ENCODE results near the gene CHKB. TPM values are rescaled to one million over a fixed set of nuclear protein-coding genes. Genes with fewer than 3 reads are reported as not detected.

Gene CHKB
- total and polyA plus RNA-seq, 2 of the 4 experiments (the other 2 are of a cell fraction) = 8.1 to 36.9 TPM

GRCh38 chr22:50610041-50610451 lies 27.4 kb upstream of the CHKB start:
- Histone ChIP-seq H2AFZ (replicated peaks; ENCODE audit: low read length, poor library complexity) (no peak overlapping the region), H2BK20ac (ENCODE audit: low read depth, low read length) (no peak overlapping the region), H3K4ac (ENCODE audit: low read depth, low read length) (no peak overlapping the region), H4K20me1 (ENCODE audit: insufficient read depth, low read length) (no peaks in the 10 kb centered on the region; the same call in 1 of the 2 replicates), H2BK120ac (ENCODE audit: low read depth, low read length) (no peak overlapping the region), H2AK9ac (replicated peaks; ENCODE audit: low read depth, low read length, poor library complexity) (no peak overlapping the region), H3K4me3 (ENCODE audit: insufficient read depth, low read depth, low read length) (no peak overlapping the region), H3K4me1 (ENCODE audit: control insufficient read depth, insufficient read depth, low read length) (no peaks in the 10 kb centered on the region), H3K9me3 (ENCODE audit: control insufficient read depth, insufficient read depth, low read length) (no peaks in the 10 kb centered on the region), H3K79me1 (ENCODE audit: low read depth in 1 of 2, low read length in 2 of 2) (no peaks in the 10 kb centered on the region), H2BK5ac (ENCODE audit: low read depth, low read length, poor library complexity, severe bottlenecking) (no peak overlapping the region), H3K36me3 (ENCODE audit: control insufficient read depth, insufficient read depth, low read length) (no peaks in the 10 kb centered on the region), H2BK15ac (ENCODE audit: low read depth, low read length) (no peak overlapping the region), H3K4me2 (ENCODE audit: low read depth, low read length) (no peak overlapping the region), H4K5ac (ENCODE audit: low read depth, low read length) (no peak overlapping the region), H3K23ac (ENCODE audit: low read depth, low read length) (no peak overlapping the region), H3K56ac (ENCODE audit: extremely low read depth, insufficient read depth, low read length) (no peak overlapping the region), H2AK5ac (ENCODE audit: low read depth, low read length) (no peak overlapping the region), H3K27ac (ENCODE audit: insufficient read depth, low read length) (no peak overlapping the region), H3K9ac (ENCODE audit: low read depth, low read length) (no peak overlapping the region), H3K9me1 (ENCODE audit: insufficient read depth, low read length) (no peaks in the 10 kb centered on the region), H3K14ac (replicated peaks; ENCODE audit: low read depth, low read length) (no peak overlapping the region), H4K8ac (ENCODE audit: low read depth in 2 of 2, low read length in 2 of 2) (no peak overlapping the region), H3K18ac (ENCODE audit: low read depth, low read length) (no peak overlapping the region), H3K27me3 (ENCODE audit: control insufficient read depth, insufficient read depth, low read length) (peaks cover 63% of the 10 kb centered on the region), H4K91ac (ENCODE audit: insufficient read depth, low read depth, low read length) (no peak overlapping the region)
- ChIA-PET POLR2A (ENCODE audit: unreplicated experiment) (no interaction called here), CTCF (no interaction called here)
- dilution Hi-C loops (cut with HindIII; ENCODE audit: low sequenced_read_pairs, unreplicated experiment) = no loop called here
- 64% methylated on average over 2 of the region's 11 CpGs; no CpG with 5 or more reads in 1 of the 2 experiments for WGBS, 2 experiments (ENCODE audit: extremely low coverage in 2 of 2, insufficient read length in 1 of 2)
- TF ChIP-seq MXI1 (IDR thresholded peaks at IDR 0.05; ENCODE audit: borderline replicate concordance, low read depth, low read length) = no peak
- TF ChIP-seq BHLHE40 (IDR thresholded peaks at IDR 0.05; ENCODE audit: low read depth, low read length) = no peak
- no peak for TF ChIP-seq CHD1 (IDR thresholded peaks at IDR 0.05; ENCODE audit: low read depth, low read length)
- TF ChIP-seq MAZ (IDR thresholded peaks at IDR 0.05; ENCODE audit: borderline replicate concordance, low read depth, low read length) = no peak
- TF ChIP-seq CEBPB (IDR thresholded peaks at IDR 0.05; ENCODE audit: low read depth, low read length) = no peak
- TF ChIP-seq FOS (IDR thresholded peaks at IDR 0.05; ENCODE audit: low read depth, low read length) = no peak
- no peak for TF ChIP-seq POLR2A (IDR thresholded peaks at IDR 0.05; ENCODE audit: low read depth, low read length)
- TF ChIP-seq, protein P1, sequence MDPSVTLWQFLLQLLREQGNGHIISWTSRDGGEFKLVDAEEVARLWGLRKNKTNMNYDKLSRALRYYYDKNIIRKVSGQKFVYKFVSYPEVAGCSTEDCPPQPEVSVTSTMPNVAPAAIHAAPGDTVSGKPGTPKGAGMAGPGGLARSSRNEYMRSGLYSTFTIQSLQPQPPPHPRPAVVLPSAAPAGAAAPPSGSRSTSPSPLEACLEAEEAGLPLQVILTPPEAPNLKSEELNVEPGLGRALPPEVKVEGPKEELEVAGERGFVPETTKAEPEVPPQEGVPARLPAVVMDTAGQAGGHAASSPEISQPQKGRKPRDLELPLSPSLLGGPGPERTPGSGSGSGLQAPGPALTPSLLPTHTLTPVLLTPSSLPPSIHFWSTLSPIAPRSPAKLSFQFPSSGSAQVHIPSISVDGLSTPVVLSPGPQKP (IDR thresholded peaks at IDR 0.05; ENCODE audit: borderline replicate concordance, low read depth, low read length) = no peak
- TF ChIP-seq NFE2L2 (IDR thresholded peaks at IDR 0.05; ENCODE audit: low read depth, low read length) = no peak
- no peak for TF ChIP-seq SMC3 (IDR thresholded peaks at IDR 0.05; ENCODE audit: low read depth, low read length)
- no peak for TF ChIP-seq RFX5 (IDR thresholded peaks at IDR 0.05; ENCODE audit: low read depth, low read length)
- TF ChIP-seq RCOR1 (IDR thresholded peaks at IDR 0.05; ENCODE audit: insufficient replicate concordance, low read length) = no peak
- DNase-seq (no peak), ATAC-seq (ENCODE audit: low read depth) (no peak)
- intact Hi-C loops (cut with micrococcal nuclease) = no loop called here
- in situ Hi-C loops (cut with MboI; ENCODE audit: low sequenced_read_pairs) = no loop called here
- no TSS peak for BruUV-seq (replicated peaks)
